NCI-H82 treated with DMSO at 0.1 percent for 48 hours (cell line): ENCODE measurements around the gene ATXN2.

Experiments
- DNase-seq: peaks from one replicate; lab custom pipeline; 2025; ENCODE audit not compliant: unreplicated experiment; lab: John Stamatoyannopoulos, UW

The ATXN2 gene

DNA sequence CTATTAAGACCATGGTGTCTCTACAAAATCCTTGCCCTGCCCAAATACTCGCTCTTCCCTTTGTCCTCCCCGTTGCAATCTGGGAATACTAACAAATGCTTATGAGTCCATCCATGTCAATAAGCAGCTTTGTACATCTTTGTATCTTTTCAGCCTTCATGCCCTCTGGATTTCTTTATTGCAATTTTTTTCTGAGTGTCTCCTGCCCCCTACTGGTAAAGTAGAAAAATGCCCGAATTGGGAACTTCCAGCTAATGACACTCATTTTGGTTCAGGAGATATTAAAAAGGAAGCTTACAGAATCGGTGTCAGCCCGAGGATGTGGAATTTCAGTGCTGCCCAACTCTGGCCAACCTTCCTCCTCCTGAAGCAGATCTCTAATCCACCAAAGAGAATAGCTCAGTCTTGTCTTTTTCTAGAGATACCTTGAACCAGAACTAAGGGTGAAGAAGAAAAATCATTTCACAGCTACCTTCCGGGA, 147.4 kb downstream of the ATXN2 start:
- DNase-seq = peak; percentile 35

DNA sequence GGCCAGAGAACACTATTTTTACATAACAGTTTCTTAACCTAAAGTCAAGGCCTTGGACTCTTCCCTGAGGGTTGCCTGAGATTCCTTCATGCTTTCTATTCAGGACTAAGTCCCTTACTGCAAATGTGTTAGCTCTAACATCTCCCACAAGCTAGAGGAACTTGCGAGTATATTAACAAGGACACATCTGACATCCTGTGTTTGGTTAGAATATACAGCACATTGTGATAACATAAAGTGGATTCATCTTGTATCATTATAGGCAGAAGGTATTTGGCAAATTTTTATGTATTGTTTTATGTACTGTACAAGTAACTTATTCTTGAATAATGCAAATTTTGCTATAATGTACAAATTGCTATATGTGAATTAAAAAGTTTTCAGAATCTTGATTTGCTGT, 147.9 kb downstream of the ATXN2 start:
- DNase-seq = no peak

GRCh38 chr12:111450676-111451075, 148.4 kb downstream of the ATXN2 start:
- no peak for DNase-seq

GRCh38 chr12:111448846-111449790, 150.0 kb downstream of the ATXN2 start:
- no peak for DNase-seq

DNA sequence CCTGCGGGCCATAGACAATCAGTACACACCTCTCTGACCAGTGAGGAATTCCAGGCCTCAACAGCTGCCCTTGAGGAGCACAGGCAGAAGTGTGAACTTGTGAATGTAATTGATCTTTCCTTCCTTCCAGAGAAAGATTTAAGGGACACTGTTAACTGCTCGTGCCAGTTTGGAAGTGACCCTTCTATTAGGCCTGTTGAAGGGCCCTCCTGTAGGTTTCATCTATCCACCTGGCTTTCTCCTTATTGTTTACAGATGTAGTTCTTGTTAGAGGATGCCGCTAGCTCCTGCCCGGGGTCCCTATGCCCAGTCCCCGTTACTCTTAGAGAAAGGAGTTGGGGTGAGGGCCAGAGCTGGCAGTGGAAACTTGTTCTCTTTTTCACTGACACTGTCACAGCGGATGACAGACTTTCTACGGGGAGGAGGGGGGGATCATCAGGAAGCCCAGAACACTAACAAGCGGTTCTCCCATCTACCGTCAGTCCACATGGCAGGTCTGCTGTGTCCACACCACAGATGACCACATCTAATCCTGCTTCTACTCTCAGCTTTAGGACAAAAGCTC, 150.8 kb downstream of the ATXN2 start:
- no peak for DNase-seq

GRCh38 chr12:111447571-111448265, 151.4 kb downstream of the ATXN2 start:
- DNase-seq = no peak

- no peak for DNase-seq
Measured at GRCh38 chr12:111446631-111447570, 152.2 kb downstream of the ATXN2 start.

- no peak for DNase-seq
Measured at GRCh38 chr12:111445726-111446581, 153.2 kb downstream of the ATXN2 start.

GRCh38 chr12:111444925-111445725, 154.0 kb downstream of the ATXN2 start:
- no peak for DNase-seq

GRCh38 chr12:111444314-111444924, 154.7 kb downstream of the ATXN2 start:
- no peak for DNase-seq

DNA sequence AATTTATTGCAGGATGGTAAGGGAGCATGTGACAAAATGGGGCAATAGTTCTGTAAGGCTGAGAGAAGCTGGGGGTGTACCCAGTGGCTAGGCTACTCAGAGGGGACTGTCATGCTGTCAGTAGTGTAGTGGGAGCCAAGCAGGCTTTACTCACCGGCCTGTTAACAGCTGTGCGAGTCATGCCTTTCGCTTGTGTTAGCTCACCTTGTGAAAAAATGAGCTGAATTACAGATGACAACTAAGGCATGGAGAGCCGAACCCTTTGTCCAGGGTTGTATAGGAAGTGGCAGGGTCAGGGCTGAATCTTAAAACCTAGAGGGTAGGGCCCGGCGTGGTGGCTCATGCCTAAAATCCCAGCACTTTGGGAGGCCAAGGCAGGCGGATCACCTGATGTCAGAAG, 155.5 kb downstream of the ATXN2 start:
- no peak for DNase-seq

DNA sequence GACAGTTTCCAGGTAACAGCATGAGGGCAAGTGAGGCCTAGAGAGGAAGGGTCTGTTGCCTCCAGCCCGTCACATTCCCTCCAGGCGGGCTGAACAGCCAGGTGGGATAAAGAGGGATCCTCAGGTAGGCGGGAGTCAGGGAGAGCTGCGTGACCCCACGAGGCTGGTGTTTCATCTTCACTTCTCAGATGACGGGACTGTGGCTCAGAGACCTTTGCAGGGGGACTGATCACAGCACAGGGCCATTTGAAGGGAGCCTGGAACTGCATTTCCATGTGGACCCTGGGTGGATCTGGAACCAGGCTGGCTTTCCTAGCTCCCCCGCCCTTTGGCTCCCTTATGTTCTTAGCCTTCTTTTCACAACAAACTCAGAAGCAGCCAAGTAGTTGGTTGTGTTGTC, 156.0 kb downstream of the ATXN2 start:
- DNase-seq = no peak

DNA sequence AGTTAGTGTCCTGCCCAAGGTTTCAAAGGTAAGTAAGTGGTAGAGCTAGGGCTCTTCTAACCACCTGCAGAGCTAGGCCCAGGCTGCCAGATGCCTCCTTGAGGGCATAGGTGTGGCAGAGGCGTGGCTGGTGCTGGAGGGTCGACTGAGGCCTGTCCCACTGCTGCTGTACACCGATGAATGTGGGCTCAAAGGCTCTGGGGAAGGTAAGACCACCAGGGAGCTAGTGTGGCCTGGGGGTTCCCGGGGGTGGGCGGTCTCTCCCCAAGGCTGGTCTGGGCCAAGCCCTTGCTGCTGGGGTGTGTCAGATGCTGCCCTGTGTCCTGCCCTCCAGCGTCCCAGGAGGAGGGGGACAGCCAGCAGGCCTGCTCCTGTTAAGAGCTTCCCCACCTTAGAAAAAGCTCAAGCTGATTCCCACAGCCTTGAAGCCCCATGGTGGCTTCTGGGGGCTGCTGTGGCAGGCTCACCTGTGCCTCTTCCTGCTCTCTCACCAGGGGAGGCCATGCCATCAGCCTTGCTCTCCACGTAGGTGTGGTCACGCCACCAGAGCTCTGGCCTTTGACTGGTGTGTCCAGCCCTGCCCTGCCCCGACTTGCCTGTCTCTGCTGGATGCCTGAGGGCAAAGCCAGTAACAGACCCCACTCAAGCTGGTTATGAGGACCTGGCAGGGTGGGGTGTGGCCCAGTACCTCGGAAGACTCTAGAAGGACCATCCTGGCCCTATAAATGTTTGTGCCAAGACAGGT, 156.6 kb downstream of the ATXN2 start:
- no peak for DNase-seq

GRCh38 chr12:111441107-111441928, 157.8 kb downstream of the ATXN2 start:
- DNase-seq = no peak

GRCh38 chr12:111440631-111441030, 158.5 kb downstream of the ATXN2 start:
- no peak for DNase-seq

DNA sequence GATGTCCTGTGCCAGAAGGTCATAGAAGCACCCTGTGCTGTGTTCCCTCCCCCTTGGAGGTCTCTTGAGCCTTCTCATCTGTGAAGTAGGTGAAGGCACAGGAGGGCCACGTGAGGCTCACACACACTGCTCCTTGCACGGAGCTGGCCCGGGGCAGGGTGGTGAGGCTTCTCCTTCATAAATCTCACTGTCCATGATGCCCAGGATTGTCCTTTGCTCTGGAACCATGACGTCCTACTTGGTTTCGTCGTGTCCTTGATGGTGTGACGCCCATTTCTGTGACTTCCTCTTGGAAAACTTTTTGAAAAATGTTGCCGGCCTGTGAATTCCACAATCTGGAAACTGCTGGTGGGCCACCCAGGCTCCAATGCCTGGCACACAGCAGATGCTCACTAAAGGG, 159.0 kb downstream of the ATXN2 start:
- no peak for DNase-seq

DNA sequence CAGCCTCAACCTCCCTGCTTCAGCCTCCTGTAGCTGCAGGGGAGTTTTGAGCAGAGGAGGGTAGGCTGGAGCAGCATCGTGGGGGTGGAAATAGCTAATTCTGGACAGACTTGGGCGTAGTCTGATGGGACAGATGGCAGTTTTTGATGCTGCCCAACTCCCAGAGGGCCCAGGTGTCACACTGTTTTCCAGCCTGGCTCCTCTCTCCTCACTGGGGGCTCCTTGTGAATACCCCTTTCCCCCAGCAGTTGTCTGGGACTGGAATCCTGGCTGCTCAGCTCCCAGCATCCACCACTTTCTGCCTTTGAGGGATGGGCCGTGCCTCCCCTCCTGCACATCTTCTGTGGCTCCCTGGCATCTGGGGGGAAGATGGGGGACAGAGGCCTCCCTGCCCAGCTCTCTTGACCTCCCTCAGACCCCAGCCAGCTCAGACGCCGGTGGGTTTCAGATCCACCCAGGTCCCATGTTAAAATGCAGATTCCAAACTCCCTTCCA, 159.4 kb downstream of the ATXN2 start:
- no peak for DNase-seq
